Spleen (tissue), 11 donors: ENCODE data around the gene SACM1L. TPM values are rescaled to one million over a fixed set of nuclear protein-coding genes. Genes with fewer than 3 reads are reported as not detected.
"Not testable (repeated sequence)": the region's sequence is repeated elsewhere in the genome, so short reads cannot be mapped to it uniquely, and the experiment has no call there.

Experiments used
- DNase-seq: peaks from one replicate; pipeline ENCODE4 v3.0.0-alpha.2; 2020
- H3K27ac ChIP-seq, 8 donors: fragments of 200-600 bp; sonication (generic) in 7 of 8; 1 replicate in 4 of 8; 2 replicates in 4 of 8; pipeline versions ENCODE4 v1.5.0 to v1.8.0; 2016 to 2021; ENCODE audit warnings: inconsistent platforms in 4 of 8, mild to moderate bottlenecking in 4 of 8, moderate library complexity in 1 of 8
- H3K27me3 ChIP-seq, 7 donors: fragments of 200-600 bp; sonication (generic) in 6 of 7; replicated peaks in 1 of 7; 1 replicate in 4 of 7; 2 replicates in 3 of 7; pipeline versions ENCODE4 v1.5.0 to v1.8.0; 2016 to 2021; ENCODE audit warnings: inconsistent platforms in 3 of 7, mild to moderate bottlenecking in 1 of 7
- H3K36me3 ChIP-seq, 6 donors: fragments of 200-600 bp; sonication (generic) in 5 of 6; 1 replicate in 4 of 6; 2 replicates in 2 of 6; pipeline versions ENCODE4 v1.5.0 to v1.8.0; 2016 to 2021; ENCODE audit warnings: inconsistent platforms in 2 of 6
- H3K4me1 ChIP-seq, 6 donors: fragments of 200-600 bp; sonication (generic) in 5 of 6; 1 replicate in 3 of 6; 2 replicates in 3 of 6; pipeline versions ENCODE4 v1.5.0 to v1.8.0; 2016 to 2021; ENCODE audit warnings: inconsistent platforms in 3 of 6
- H3K4me3 ChIP-seq, 8 donors: fragments of 200-600 bp; sonication (generic) in 7 of 8; 1 replicate in 4 of 8; 2 replicates in 4 of 8; pipeline versions ENCODE4 v1.5.0 to v1.8.0; 2016 to 2021; ENCODE audit warnings: inconsistent platforms in 4 of 8, mild to moderate bottlenecking in 4 of 8, moderate library complexity in 2 of 8
- H3K9me3 ChIP-seq, 8 donors: fragments of 200-600 bp; sonication (generic) in 7 of 8; 1 replicate in 4 of 8; 2 replicates in 4 of 8; pipeline versions ENCODE4 v1.5.0 to v1.8.0; 2016 to 2021; ENCODE audit warnings: inconsistent platforms in 4 of 8
- CTCF ChIP-seq, 11 experiments: fragments of 200-600 bp in 7 of 11; fragments of 450-650 bp in 4 of 11; sonication (generic) in 4 of 11; IDR thresholded peaks in 8 of 11; conservative IDR thresholded peaks in 3 of 11; 1 replicate in 7 of 11; 2 replicates in 4 of 11; pipeline versions ENCODE4 v1.4.0 to v1.8.0; 2016 to 2021; ENCODE audit warnings: antibody characterized with exemption in 11 of 11, inconsistent platforms in 4 of 11, mild to moderate bottlenecking in 1 of 11
- POLR2A ChIP-seq, 3 donors: fragments of 450-650 bp; IDR thresholded peaks; one replicate each; pipeline ENCODE4 v1.5.1; 2017; ENCODE audit warnings: antibody characterized with exemption in 3 of 3, mild to moderate bottlenecking in 1 of 3
- POLR2AphosphoS5 ChIP-seq, 3 donors: sonication (generic); formaldehyde crosslinking; IDR thresholded peaks; one replicate each; pipeline ENCODE4 v1.5.1; 2017; ENCODE audit warnings: antibody characterized with exemption in 3 of 3
- WGBS, 5 donors: extraction: QIAGEN DNeasy Blood & Tissue Kit in 3 of 5; methylation state at CpG; one replicate each; pipeline versions ENCODE4 v1.1.5 to v1.1.7; 2013 to 2018; 5-methylcytosine and 5-hydroxymethylcytosine counted together
- intact Hi-C: fragments of 100-400 bp; cut with DNase I; formaldehyde crosslinking; loops from one replicate; pipeline ENCODE4 v1.15.0; 2023; ENCODE audit warnings: low total_unique reads
- polyA plus RNA-seq, 3 donors: library from polyadenylated mRNA; stranded (reverse); fragments of 200-250 nt; gene quantifications; one replicate each; pipeline ENCODE4 v1.2.1, GENCODE V29; 2013
- total RNA-seq, 7 donors: library from RNA; depleted of rRNA in 3 of 7; stranded (reverse); fragments of >200 nt in 3 of 7; fragmentation: NEBNext Ultra II Directional in 4 of 7; extraction: Animal tissue kit (Norgen Biotek cat#: 25700) in 4 of 7; gene quantifications; one replicate each; pipeline versions ENCODE4 v1.1.0 to v1.2.1, GENCODE V29; 2016 to 2021
- donor health status: healthy with polysubstance abuse.
- donor health status: DM: no; HTN: no; CAD: no; lungs with moderate emphysema.
- donor health status: DM: no; HTN: no; CAD: no.
- donor health status: Bipolar disorder and iron deficiency.
- donor health status: healthy.
- donor health status: DM: no; HTN: no; CAD: no.
- donor health status: DM: yes; HTN: yes; CAD: no.

Gene SACM1L
- total and polyA plus RNA-seq, 10 donors, result 21.0 to 93.7 (median 57.2) TPM

- Histone ChIP-seq H3K36me3 (peaks cover 0 to 33% (median under 1%) of the 10 kb centered on the region in 6 donors), H3K4me3 (no peak overlapping the region), H3K4me1 (peaks cover 0 to 27% (median 11%) of the 10 kb centered on the region in 6 donors), H3K9me3 (peaks cover 0 to 11% (median 9%) of the 10 kb centered on the region in 8 donors), H3K27me3 (no peaks in the 10 kb centered on the region), H3K27ac (no peak overlapping the region)
- TF ChIP-seq CTCF (IDR thresholded peaks at IDR 0.05 in 8 of 11, conservative IDR thresholded peaks at IDR 0.05 in 3 of 11), result no peak
- no peak for TF ChIP-seq POLR2AphosphoS5 (IDR thresholded peaks at IDR 0.05)
- no peak for TF ChIP-seq POLR2A (IDR thresholded peaks at IDR 0.05)
- DNase-seq, result no peak
- intact Hi-C loops, result no loop called here
- 68 to 82% (median 75%) methylated on average over 12 of the region's 12 CpGs for WGBS, 5 donors
These were observed 4.8 kb upstream of the SACM1L start for GRCh38 chr3:45684327-45684892.

GRCh38 chr3:45685722-45686121 is 3.5 kb upstream of the SACM1L start:
- H3K9me3 ChIP-seq, result peaks cover 0 to 11% (median 9%) of the 10 kb centered on the region in 8 donors
- H3K27me3 ChIP-seq, intact Hi-C loops, DNase-seq, H3K4me3 ChIP-seq, H3K27ac ChIP-seq: not testable (repeated sequence)
- H3K36me3 ChIP-seq, result peaks cover 0 to 20% (median 0%) of the 10 kb centered on the region in 6 donors
- 66 to 100% (median 74%) methylated on average over 4 of the region's 4 CpGs for WGBS, 5 donors
- H3K4me1 ChIP-seq, result peaks cover 9 to 32% (median 20%) of the 10 kb centered on the region in 6 donors

GRCh38 chr3:45686850-45687249 is 2.3 kb upstream of the SACM1L start:
- Histone ChIP-seq H3K9me3 (peaks cover 0 to 11% (median 9%) of the 10 kb centered on the region in 8 donors), H3K27me3 (no peaks in the 10 kb centered on the region), H3K4me1 (peaks cover 19 to 43% (median 32%) of the 10 kb centered on the region in 6 donors), H3K36me3 (peaks cover 0 to 17% (median under 1%) of the 10 kb centered on the region in 6 donors), H3K4me3 (no peak overlapping the region), H3K27ac (no peak overlapping the region)
- TF ChIP-seq POLR2A (IDR thresholded peaks at IDR 0.05) (no peak), CTCF (IDR thresholded peaks at IDR 0.05 in 8 of 11, conservative IDR thresholded peaks at IDR 0.05 in 3 of 11) (no peak), POLR2AphosphoS5 (IDR thresholded peaks at IDR 0.05) (no peak)
- DNase-seq, result no peak
- intact Hi-C loops, result no loop called here
- 90 to 95% (median 93%) methylated on average over 7 of the region's 7 CpGs for WGBS, 5 donors

- DNase-seq, result no peak
- Histone ChIP-seq H3K36me3 (peaks cover 0 to 16% (median 2%) of the 10 kb centered on the region in 6 donors), H3K9me3 (peaks cover 0 to 9% (median 6%) of the 10 kb centered on the region in 8 donors), H3K4me1 (peaks cover 26 to 53% (median 41%) of the 10 kb centered on the region in 6 donors), H3K27ac (peak overlapping the region in 5 of 8 donors; percentile 92 to 97 (median 95)), H3K27me3 (no peaks in the 10 kb centered on the region), H3K4me3 (peak overlapping the region in 7 of 8 donors; percentile 90 to 98 (median 92))
- intact Hi-C loops, result no loop called here
- 24 to 35% (median 29%) methylated on average over 4 of the region's 4 CpGs for WGBS, 5 donors
- TF ChIP-seq CTCF (IDR thresholded peaks at IDR 0.05 in 8 of 11, conservative IDR thresholded peaks at IDR 0.05 in 3 of 11), result no peak
- TF ChIP-seq POLR2AphosphoS5 (IDR thresholded peaks at IDR 0.05), result no peak
- no peak for TF ChIP-seq POLR2A (IDR thresholded peaks at IDR 0.05)
These were observed 1.4 kb upstream of the SACM1L start for GRCh38 chr3:45687828-45688193.
